T-helper 17 cell (primary cell): ENCODE measurements around the gene PLAAT2. TPM values are rescaled to one million over a fixed set of nuclear protein-coding genes. Genes with fewer than 3 reads are reported as not detected.
"Not testable (repeated sequence)": the region's sequence is repeated elsewhere in the genome, so short reads cannot be mapped to it uniquely, and the experiment has no call there.

Experiments
- ATAC-seq: fragments of 150-1000 bp; cut with Tn5 transposase; 2 replicates; pipeline ENCODE4 v1.10.0; 2021; ENCODE audit warnings: mild to moderate bottlenecking, moderate library complexity
- DNase-seq, 3 donors: peaks; one replicate each; pipeline versions ENCODE4 v3.0.0 to v3.0.0-alpha.2; 2020 to 2021
- H3K9me3 ChIP-seq: one replicate; pipeline ENCODE4 v1.7.0; 2013; ENCODE audit warnings: low read length, mild to moderate bottlenecking; ENCODE audit not compliant: control insufficient read depth, poor library complexity, severe bottlenecking
- H3K27ac Mint-ChIP-seq: one replicate; pipeline ENCODE4 v1.8.0; 2022; ENCODE audit warnings: mild to moderate bottlenecking, moderate library complexity, mixed read lengths
- H3K27me3 Mint-ChIP-seq: one replicate; pipeline ENCODE4 v1.8.0; 2022; ENCODE audit warnings: mixed read lengths
- H3K36me3 Mint-ChIP-seq: one replicate; pipeline ENCODE4 v1.8.0; 2022; ENCODE audit warnings: low read depth, mixed read lengths
- H3K4me1 Mint-ChIP-seq: one replicate; pipeline ENCODE4 v1.8.0; 2022; ENCODE audit warnings: mild to moderate bottlenecking, mixed read lengths
- H3K4me3 Mint-ChIP-seq: one replicate; pipeline ENCODE4 v1.8.0; 2022; ENCODE audit warnings: mild to moderate bottlenecking, moderate library complexity, mixed read lengths
- total RNA-seq, 4 donors: library from RNA in 2 of 4; stranded (reverse) in 2 of 4; gene quantifications; one replicate each; pipeline ENCODE4 v1.2.3 and lab custom pipeline; 2022 to 2026

Gene PLAAT2
- total RNA-seq, 2 donors from 2014 or later = 0.63 TPM; not detected in 1

DNA sequence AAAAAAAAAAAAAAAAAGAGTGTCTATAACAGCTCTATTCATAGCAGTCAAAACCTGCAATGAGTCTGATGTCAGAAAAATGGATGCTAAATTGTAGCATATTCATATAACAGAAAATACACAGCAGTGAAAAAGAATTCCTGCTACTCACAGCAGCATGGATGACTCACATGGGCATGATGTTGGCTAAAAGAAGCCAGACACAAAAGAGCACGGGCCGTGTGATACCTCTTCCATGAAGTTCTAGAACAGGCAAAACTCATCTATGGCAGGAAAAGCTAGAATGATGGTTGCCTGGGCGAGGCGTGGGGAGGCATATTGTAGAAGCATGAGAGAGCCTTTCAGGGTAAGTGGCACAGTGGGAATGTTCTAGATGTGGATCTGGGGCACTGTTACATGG, 32.1 kb upstream of the PLAAT2 start:
- Mint-ChIP-seq H3K27me3 (no peaks in the 10 kb centered on the region), H3K4me3 (no peak overlapping the region), H3K27ac (no peak overlapping the region), H3K36me3 (peaks cover 5% of the 10 kb centered on the region), H3K4me1 (peaks cover 8% of the 10 kb centered on the region)
- DNase-seq = no peak
- H3K9me3 ChIP-seq = no peaks in the 10 kb centered on the region
- no peak for ATAC-seq

DNA sequence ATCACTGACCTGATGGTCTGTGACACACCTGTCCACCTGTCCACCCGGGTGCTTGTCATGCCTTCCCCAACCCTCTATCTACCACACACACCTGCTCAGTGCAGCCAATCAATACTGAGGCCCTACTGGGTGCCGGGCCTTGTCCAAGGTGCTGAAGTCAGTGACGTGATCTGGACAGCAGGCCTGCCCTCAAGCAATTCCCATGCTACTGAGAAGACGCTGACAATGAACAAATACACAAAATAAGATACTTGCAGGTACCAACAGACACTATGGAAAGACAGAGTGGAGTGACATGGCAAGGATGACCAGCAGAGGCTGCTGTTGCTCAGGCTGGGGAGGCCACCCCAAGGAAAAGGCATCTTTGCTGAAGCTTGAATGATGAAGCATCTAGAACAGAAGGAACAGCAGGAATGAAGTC, 29.8 kb upstream of the PLAAT2 start:
- DNase-seq = no peak
- no peak for ATAC-seq
- H3K27ac Mint-ChIP-seq = peak overlapping the region; percentile 0
- H3K4me1 Mint-ChIP-seq = peaks cover 10% of the 10 kb centered on the region
- H3K9me3 ChIP-seq = no peaks in the 10 kb centered on the region
- H3K4me3 Mint-ChIP-seq = no peak overlapping the region
- no peaks in the 10 kb centered on the region for H3K27me3 Mint-ChIP-seq
- peaks cover 6% of the 10 kb centered on the region for H3K36me3 Mint-ChIP-seq

DNA sequence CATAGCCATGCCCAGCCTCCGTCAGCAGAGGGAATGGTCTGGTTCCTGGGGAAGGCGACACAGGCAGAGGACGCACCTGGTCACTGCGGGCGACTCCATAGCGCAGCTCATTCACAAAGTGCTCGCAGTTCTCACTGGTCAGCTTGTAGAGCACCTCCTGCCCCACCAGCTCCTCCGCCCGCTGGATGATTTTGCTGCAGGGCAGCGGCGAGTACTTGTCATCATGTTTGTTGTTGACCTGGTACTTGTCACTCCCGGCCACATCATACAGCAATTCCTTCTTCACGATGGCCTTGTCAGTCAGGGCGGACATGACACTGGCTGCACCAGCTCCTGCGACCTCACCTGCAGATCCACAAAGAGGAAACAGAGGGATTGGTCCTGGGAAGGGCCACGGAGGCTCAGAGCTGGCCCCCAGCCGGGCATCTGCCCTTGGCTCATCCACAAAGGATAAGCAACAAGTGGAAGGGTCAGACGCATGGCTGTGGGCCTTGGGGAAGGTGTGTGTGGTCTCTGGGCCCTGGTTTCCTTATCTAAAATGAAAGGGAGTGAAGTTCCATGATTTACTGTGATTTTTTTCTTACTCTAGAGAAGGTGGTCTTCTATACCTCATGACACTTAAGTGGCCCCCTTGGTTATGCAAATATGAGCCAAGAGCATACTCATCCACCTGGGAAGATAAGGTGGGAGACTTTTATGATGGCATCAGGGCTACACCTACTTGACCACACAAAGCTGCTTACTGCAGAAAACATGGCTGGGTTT, 27.0 kb upstream of the PLAAT2 start:
- H3K27ac Mint-ChIP-seq = no peak overlapping the region

DNA sequence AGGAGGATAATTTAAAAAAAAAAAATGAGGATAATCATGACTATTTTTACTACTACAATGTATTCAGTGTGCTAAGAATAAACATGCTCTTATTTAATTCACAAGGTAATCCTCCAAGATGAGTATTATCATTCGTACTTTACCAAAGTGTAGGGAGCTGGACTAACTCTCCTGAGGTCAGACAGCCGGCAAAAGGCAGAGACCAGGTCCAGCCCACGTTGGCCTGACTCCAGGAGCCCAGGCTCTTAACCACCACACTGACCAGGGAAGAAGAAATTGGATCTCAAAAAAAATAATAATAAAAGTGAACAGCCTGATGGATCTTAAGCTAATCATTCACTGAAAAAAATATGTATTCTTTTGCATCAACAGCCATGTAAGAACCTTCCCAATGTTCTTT, 25.8 kb upstream of the PLAAT2 start:
- H3K4me1 Mint-ChIP-seq = peaks cover 6% of the 10 kb centered on the region

More for the DNA sequence above, 27.0 kb upstream of the PLAAT2 start:
- Mint-ChIP-seq H3K36me3 (peaks cover 6% of the 10 kb centered on the region), H3K27me3 (no peaks in the 10 kb centered on the region), H3K4me3 (peak overlapping the region; percentile 1), H3K4me1 (peaks cover 10% of the 10 kb centered on the region)
- ATAC-seq (no peak), DNase-seq (no peak)
- H3K9me3 ChIP-seq = no peaks in the 10 kb centered on the region

DNA sequence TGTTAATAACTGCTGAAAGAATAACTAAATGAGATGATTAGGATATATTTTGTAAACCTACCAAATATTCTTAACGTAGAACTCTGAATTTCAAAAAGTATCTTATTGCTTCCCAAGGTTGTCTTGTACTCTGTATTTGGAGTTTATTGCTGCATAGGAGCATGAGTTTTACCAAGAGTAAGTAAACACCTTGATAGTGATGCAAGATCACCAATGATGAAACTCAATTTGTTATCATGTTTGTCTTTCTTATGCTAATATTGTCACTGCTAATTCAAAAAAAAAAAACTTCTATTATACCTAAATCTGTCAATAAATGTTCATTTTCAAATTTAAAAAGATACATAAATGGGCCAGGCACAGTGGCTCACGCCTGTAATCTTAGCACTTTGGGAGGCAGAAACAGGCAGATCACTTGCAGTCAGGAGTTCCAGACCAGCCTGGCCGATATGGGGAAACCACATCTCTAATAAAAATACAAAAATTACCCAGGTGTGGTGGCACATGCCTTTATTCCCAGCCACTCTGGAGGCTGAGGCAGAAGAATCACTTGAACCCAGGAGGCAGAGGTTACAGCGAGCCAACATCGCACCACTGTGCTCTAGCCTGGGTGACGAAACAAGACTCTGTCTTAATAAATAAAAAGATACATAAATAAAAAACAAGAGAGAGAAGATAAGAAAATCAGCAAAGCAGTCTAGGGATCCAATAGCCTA, 23.4 kb upstream of the PLAAT2 start:
- Mint-ChIP-seq H3K36me3 (peaks cover 6% of the 10 kb centered on the region), H3K4me3 (no peak overlapping the region), H3K27me3 (no peaks in the 10 kb centered on the region), H3K27ac (no peak overlapping the region), H3K4me1 (peaks cover 10% of the 10 kb centered on the region)
- ATAC-seq = no peak
- no peak for DNase-seq
- H3K9me3 ChIP-seq = no peaks in the 10 kb centered on the region

More for the DNA sequence above, 25.8 kb upstream of the PLAAT2 start:
- no peaks in the 10 kb centered on the region for H3K27me3 Mint-ChIP-seq
- peaks cover 6% of the 10 kb centered on the region for H3K36me3 Mint-ChIP-seq
- H3K4me3 Mint-ChIP-seq = no peak overlapping the region
- ATAC-seq (no peak), DNase-seq (no peak)
- no peak overlapping the region for H3K27ac Mint-ChIP-seq
- no peaks in the 10 kb centered on the region for H3K9me3 ChIP-seq

DNA sequence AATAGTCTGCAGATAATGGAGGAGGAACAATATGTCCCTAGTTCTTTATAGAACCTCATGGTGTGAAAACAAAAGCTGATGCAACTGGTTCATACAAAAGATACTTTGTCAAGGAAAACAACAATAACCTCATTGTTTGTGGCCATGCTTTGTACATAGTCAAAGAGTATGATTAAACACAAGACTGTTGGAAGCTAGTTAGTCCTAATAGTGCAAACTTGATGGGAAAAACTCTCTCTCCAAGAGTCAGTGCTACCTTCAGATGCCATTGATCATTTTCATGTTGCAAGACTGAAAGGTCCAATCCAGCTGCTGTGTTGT, 20.1 kb upstream of the PLAAT2 start:
- Mint-ChIP-seq H3K36me3 (no peaks in the 10 kb centered on the region), H3K4me3 (no peak overlapping the region), H3K27me3 (no peaks in the 10 kb centered on the region), H3K27ac (peak overlapping the region; percentile 44), H3K4me1 (peaks cover 8% of the 10 kb centered on the region)
- ATAC-seq (no peak), DNase-seq (no peak)
- no peaks in the 10 kb centered on the region for H3K9me3 ChIP-seq

DNA sequence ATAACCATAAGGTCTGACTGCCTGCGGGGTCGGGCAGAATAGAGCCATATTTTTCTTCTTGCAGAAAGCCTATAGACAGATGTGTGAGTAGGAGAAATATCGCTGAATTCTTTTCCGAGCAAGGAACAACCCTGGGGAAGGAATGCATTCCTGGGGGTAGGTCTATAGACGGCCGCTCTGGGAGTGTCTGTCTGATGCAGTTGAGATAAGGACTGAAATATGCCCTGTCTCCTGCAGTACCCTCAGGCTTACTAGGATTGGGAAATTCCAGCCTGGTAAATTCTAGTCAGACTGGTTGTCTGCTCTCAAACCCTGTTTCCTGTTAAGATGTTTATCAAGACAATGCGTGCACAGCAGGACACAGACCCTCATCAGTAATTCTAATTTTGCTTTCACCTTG, 18.0 kb upstream of the PLAAT2 start:
- not testable (repeated sequence) for H3K4me1 Mint-ChIP-seq, DNase-seq, H3K27ac Mint-ChIP-seq, H3K9me3 ChIP-seq, H3K27me3 Mint-ChIP-seq, H3K4me3 Mint-ChIP-seq, H3K36me3 Mint-ChIP-seq, ATAC-seq

DNA sequence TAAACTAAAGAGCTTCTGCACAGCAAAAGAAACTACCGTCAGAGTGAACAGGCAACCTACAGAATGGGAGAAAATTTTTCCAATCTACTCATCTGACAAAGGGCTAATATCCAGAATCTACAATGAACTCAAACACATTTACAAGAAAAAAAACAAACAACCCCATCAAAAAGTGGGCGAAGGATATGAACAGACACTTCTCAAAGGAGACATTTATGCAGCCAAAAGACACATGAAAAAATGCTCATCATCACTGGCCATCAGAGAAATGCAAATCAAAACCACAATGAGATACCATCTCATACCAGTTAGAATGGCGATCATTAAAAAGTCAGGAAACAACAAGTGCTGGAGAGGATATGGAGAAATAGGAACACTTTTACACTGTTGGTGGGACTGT, 15.7 kb upstream of the PLAAT2 start:
- not testable (repeated sequence) for H3K27ac Mint-ChIP-seq, DNase-seq, H3K27me3 Mint-ChIP-seq, H3K4me3 Mint-ChIP-seq, ATAC-seq, H3K9me3 ChIP-seq, H3K36me3 Mint-ChIP-seq
- peaks cover 19% of the 10 kb centered on the region for H3K4me1 Mint-ChIP-seq

DNA sequence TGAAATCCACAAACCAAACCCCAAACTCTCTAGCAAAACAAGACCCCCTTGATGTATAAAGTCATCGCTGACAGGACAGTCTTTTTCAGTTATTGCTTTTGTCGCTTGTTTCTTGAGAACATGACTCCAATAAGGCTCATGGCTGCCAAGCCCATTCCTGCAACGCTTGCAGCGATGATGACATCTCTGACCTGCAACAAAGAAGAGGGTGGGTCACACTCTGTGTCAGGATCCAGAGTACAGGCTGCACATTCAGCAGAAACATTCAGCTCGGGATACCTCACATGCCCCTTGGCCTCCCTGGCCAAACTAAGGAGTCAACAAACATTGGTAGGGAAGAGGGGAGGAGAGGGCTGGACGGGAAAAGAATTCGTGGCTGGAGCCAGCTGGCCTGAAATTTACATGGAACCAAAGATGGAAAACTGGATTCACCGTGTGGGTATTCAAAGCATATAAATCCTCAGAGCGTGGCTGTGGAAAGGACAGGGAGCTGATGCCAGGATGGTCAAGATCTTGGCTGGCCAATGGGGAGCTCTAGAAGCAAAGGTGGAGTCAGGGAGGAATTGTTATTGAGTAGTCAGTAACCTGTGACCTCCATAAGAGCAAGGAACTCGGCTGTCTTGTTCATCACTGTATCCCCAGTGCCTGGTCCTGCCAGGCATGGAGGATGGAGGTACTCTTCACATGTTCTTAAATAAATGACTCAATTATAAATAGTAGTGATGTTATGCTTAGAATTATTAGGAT, 11.8 kb upstream of the PLAAT2 start:
- no peaks in the 10 kb centered on the region for H3K9me3 ChIP-seq
- ATAC-seq (no peak), DNase-seq (no peak)
- no peaks in the 10 kb centered on the region for H3K27me3 Mint-ChIP-seq
- peak overlapping the region; percentile 83 for H3K27ac Mint-ChIP-seq
- H3K36me3 Mint-ChIP-seq = peaks cover 4% of the 10 kb centered on the region
- peak overlapping the region; percentile 87 for H3K4me3 Mint-ChIP-seq
- peaks cover 17% of the 10 kb centered on the region for H3K4me1 Mint-ChIP-seq

DNA sequence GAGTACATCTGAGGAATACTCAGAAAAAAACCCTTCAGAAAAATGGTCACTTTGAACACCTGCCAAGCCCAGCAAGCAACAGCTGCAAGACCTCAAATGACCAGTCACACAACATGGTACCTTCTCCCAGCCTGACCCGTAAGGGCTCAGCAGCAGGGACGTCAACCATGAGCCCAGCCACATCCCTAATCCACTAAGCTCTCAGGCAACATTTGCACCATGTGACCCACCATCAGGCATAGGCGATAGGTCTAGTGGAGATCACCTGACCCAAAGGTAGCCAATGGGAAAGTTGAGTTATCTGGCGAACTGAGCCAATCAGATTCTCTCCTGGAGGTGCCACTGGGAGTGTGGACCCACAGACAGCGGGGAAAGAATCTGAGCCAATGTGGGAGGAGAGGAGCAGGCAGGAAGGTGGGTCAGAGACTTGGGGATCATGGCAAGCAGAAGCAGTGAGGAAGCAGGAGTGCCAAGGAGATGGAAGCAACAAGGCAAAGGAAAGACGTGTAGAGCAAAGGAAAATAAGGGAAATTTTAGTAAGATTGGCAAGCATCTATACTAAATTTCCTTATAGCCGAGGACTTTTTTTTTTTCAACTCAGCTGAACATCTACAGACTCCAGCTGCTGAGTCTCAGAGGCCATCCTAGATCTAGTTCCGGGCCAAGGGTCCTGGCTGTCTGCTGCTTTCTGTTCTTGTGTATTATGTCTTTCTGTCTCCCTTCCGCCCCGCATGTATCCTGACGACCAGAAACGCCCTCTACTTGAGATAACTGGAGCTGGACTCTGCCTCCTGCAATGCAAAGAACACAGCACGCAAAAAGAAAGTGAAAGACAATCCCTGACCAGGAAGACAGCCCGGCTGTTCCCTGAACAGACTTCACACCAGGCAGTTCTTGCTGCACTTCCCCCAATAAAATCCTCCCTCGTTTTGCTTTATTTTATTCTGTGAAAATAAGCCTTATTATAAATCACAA, 11.0 kb upstream of the PLAAT2 start:
- Mint-ChIP-seq H3K4me3 (peak overlapping the region; percentile 87), H3K36me3 (peaks cover 4% of the 10 kb centered on the region), H3K4me1 (peaks cover 19% of the 10 kb centered on the region), H3K27ac (peak overlapping the region; percentile 83), H3K27me3 (no peaks in the 10 kb centered on the region)
- H3K9me3 ChIP-seq = no peaks in the 10 kb centered on the region
- ATAC-seq (peak; percentile 70), DNase-seq (no peak)

DNA sequence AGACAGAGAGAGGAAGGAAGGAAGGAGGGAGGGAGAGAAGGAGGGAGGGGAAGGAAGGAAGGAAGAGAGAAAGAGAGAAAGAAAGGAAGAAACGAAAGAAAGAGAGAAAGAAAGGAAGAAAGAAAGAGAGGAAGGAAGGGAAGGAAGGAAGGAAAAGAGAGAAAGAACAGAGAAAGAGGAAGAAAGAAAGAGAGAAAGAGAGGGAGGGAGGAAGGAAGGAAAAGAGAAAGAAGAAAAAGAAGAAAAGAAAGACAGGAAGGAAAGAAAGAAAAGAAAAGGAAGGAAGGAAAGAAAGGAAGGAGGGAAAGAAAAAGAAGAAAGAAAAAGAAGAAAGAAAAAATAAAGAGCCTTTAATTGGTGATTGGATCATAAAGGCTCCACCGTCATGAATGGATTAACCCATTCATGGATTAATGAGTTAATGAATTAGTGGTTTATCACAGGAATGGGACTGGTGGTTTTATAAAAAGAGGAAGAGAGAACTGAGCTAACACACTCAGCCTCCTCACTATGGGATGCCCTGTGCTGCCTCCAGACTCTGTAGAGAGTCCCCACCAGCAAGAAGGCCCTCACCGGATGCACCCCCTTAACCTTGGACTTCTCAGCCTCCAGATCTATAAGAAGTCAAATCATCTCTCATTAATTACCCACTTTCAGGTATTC, 9.0 kb upstream of the PLAAT2 start:
- Mint-ChIP-seq H3K4me3 (no peak overlapping the region), H3K4me1 (peaks cover 24% of the 10 kb centered on the region), H3K27ac (peak overlapping the region; percentile 70), H3K27me3 (no peaks in the 10 kb centered on the region), H3K36me3 (peaks cover 4% of the 10 kb centered on the region)
- ATAC-seq = no peak
- H3K9me3 ChIP-seq = no peaks in the 10 kb centered on the region
- no peak for DNase-seq

DNA sequence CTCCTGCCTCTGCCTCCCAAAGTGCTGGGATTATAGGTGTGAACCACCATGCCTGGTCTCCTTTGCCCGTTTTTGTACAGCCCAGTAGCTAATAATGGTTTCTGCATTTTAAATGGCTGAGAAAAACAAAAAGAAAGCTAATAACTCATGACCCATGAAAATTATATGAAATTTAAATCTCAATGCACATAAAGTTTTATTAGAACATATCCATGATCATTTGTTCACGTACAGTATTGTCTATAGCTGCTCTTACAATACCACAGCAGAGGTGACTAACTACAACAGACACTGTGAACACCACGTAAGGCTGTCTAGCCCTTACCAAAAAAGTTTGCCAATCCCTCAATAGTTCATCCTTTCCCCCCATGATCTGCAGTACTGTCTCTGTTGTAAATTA, 6.4 kb upstream of the PLAAT2 start:
- DNase-seq (no peak), ATAC-seq (no peak)
- Mint-ChIP-seq H3K27ac (peak overlapping the region; percentile 98), H3K4me3 (no peak overlapping the region), H3K27me3 (no peaks in the 10 kb centered on the region), H3K4me1 (peaks cover 30% of the 10 kb centered on the region), H3K36me3 (peaks cover 2% of the 10 kb centered on the region)
- H3K9me3 ChIP-seq = no peaks in the 10 kb centered on the region
